ENCODE results near the gene NME2.

Gene NME2

GRCh38 chr17:51214920-51215319 is 48.7 kb downstream of the NME2 start:
- DNase-seq, result no peak

- no peak for DNase-seq
These were observed 51.7 kb downstream of the NME2 start for GRCh38 chr17:51217946-51218345.

GRCh38 chr17:51221322-51221721 is 55.1 kb downstream of the NME2 start:
- DNase-seq, result no peak

Measured in T-helper 2 cell (primary cell).